Measurements from ENCODE around the gene SPON1. TPM values are rescaled to one million over a fixed set of nuclear protein-coding genes. Genes with fewer than 3 reads are reported as not detected.

Gene SPON1
- total and polyA plus RNA-seq, 2 experiments from 2014 or later = 2.9 to 6.4 TPM

DNA sequence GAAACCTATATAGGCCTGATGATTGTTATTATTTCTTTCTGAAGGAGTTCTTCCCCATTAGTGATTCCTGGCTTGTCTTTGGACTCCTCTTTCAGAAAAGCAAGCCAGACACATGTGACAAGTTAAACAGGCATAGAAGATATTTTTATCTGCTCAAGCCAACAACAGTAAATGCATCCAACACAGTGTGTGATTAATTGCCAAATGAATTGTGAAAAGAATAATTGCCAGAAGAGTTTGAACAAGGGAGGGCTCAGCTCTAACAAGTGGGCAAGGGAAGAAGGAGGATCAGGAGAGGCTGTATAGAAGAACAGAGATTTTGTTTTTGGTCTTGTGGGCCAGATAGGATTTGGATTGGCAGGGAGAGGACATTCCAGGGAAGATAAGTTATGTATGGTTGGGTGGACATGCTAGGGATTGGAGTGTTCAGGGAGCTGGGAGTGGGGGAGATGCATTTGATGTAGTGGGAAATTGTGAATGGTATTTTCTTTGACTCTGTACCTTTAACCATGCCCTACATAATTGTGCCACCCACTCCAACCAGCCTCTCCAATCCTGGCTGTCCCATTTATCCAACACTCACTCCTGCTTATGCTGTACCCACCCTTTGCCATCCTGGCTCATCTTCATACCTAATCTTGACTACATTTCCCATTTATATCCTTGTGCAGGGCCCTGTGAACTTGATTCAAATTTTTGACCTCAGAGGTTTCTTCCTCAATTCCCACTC is 223.7 kb downstream of the SPON1 start:
- Histone ChIP-seq H3K27ac (ENCODE audit: low read depth) (no peak overlapping the region), H3K9me2 (ENCODE audit: insufficient read depth) (no peaks in the 10 kb centered on the region), H3K4me2 (no peak overlapping the region), H3F3A (replicated peaks; ENCODE audit: low read depth) (no peaks in the 10 kb centered on the region), H2AFZ (no peak overlapping the region), H4K20me1 (replicated peaks; ENCODE audit: insufficient read depth) (no peaks in the 10 kb centered on the region), H3K36me3 (ENCODE audit: insufficient read depth) (no peaks in the 10 kb centered on the region), H3K79me2 (replicated peaks; ENCODE audit: insufficient read depth) (no peaks in the 10 kb centered on the region), H3K4me1 (ENCODE audit: insufficient read depth) (no peaks in the 10 kb centered on the region), H3K27me3 (ENCODE audit: insufficient read depth) (no peaks in the 10 kb centered on the region), H3K4me3 (no peak overlapping the region)
- Mint-ChIP-seq H3K27me3 (ENCODE audit: insufficient read depth, low read depth, poor library complexity) (peaks cover 2% of the 10 kb centered on the region), H3K9me3 (no peaks in the 10 kb centered on the region), H3K4me3 (no peak overlapping the region), H3K4me1 (no peaks in the 10 kb centered on the region), H3K27ac (no peak overlapping the region), H3K36me3 (ENCODE audit: low read depth) (no peaks in the 10 kb centered on the region)
- ATAC-seq (no peak), DNase-seq (ENCODE audit: low spot score) (no peak)
- TF ChIP-seq STAT1 (IDR thresholded peaks at IDR 0.05; ENCODE audit: unreplicated experiment) = no peak
- TF ChIP-seq JUNB (IDR thresholded peaks at IDR 0.05; ENCODE audit: unreplicated experiment) = no peak
- TF ChIP-seq, protein P1, sequence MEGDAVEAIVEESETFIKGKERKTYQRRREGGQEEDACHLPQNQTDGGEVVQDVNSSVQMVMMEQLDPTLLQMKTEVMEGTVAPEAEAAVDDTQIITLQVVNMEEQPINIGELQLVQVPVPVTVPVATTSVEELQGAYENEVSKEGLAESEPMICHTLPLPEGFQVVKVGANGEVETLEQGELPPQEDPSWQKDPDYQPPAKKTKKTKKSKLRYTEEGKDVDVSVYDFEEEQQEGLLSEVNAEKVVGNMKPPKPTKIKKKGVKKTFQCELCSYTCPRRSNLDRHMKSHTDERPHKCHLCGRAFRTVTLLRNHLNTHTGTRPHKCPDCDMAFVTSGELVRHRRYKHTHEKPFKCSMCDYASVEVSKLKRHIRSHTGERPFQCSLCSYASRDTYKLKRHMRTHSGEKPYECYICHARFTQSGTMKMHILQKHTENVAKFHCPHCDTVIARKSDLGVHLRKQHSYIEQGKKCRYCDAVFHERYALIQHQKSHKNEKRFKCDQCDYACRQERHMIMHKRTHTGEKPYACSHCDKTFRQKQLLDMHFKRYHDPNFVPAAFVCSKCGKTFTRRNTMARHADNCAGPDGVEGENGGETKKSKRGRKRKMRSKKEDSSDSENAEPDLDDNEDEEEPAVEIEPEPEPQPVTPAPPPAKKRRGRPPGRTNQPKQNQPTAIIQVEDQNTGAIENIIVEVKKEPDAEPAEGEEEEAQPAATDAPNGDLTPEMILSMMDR (conservative IDR thresholded peaks at IDR 0.05; ENCODE audit: low read depth in 2 of 2) = no peak
- no peak for TF ChIP-seq CREB1 (CRISPR knock-in tag; IDR thresholded peaks at IDR 0.05; ENCODE audit: low read depth)
- TF ChIP-seq, protein P2, sequence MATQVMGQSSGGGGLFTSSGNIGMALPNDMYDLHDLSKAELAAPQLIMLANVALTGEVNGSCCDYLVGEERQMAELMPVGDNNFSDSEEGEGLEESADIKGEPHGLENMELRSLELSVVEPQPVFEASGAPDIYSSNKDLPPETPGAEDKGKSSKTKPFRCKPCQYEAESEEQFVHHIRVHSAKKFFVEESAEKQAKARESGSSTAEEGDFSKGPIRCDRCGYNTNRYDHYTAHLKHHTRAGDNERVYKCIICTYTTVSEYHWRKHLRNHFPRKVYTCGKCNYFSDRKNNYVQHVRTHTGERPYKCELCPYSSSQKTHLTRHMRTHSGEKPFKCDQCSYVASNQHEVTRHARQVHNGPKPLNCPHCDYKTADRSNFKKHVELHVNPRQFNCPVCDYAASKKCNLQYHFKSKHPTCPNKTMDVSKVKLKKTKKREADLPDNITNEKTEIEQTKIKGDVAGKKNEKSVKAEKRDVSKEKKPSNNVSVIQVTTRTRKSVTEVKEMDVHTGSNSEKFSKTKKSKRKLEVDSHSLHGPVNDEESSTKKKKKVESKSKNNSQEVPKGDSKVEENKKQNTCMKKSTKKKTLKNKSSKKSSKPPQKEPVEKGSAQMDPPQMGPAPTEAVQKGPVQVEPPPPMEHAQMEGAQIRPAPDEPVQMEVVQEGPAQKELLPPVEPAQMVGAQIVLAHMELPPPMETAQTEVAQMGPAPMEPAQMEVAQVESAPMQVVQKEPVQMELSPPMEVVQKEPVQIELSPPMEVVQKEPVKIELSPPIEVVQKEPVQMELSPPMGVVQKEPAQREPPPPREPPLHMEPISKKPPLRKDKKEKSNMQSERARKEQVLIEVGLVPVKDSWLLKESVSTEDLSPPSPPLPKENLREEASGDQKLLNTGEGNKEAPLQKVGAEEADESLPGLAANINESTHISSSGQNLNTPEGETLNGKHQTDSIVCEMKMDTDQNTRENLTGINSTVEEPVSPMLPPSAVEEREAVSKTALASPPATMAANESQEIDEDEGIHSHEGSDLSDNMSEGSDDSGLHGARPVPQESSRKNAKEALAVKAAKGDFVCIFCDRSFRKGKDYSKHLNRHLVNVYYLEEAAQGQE (IDR thresholded peaks at IDR 0.05; ENCODE audit: unreplicated experiment) = no peak
- TF ChIP-seq NANOG (IDR thresholded peaks at IDR 0.05; ENCODE audit: borderline replicate concordance) = no peak
- no peak for TF ChIP-seq EZH2phosphoT487 (IDR thresholded peaks at IDR 0.05; ENCODE audit: unreplicated experiment)
- no peak for TF ChIP-seq POLR2AphosphoS5 (IDR thresholded peaks at IDR 0.05; ENCODE audit: low read depth)
- TF ChIP-seq EZH2 (IDR thresholded peaks at IDR 0.05; ENCODE audit: low read depth, unreplicated experiment) = no peak
- TF ChIP-seq, protein P3, sequence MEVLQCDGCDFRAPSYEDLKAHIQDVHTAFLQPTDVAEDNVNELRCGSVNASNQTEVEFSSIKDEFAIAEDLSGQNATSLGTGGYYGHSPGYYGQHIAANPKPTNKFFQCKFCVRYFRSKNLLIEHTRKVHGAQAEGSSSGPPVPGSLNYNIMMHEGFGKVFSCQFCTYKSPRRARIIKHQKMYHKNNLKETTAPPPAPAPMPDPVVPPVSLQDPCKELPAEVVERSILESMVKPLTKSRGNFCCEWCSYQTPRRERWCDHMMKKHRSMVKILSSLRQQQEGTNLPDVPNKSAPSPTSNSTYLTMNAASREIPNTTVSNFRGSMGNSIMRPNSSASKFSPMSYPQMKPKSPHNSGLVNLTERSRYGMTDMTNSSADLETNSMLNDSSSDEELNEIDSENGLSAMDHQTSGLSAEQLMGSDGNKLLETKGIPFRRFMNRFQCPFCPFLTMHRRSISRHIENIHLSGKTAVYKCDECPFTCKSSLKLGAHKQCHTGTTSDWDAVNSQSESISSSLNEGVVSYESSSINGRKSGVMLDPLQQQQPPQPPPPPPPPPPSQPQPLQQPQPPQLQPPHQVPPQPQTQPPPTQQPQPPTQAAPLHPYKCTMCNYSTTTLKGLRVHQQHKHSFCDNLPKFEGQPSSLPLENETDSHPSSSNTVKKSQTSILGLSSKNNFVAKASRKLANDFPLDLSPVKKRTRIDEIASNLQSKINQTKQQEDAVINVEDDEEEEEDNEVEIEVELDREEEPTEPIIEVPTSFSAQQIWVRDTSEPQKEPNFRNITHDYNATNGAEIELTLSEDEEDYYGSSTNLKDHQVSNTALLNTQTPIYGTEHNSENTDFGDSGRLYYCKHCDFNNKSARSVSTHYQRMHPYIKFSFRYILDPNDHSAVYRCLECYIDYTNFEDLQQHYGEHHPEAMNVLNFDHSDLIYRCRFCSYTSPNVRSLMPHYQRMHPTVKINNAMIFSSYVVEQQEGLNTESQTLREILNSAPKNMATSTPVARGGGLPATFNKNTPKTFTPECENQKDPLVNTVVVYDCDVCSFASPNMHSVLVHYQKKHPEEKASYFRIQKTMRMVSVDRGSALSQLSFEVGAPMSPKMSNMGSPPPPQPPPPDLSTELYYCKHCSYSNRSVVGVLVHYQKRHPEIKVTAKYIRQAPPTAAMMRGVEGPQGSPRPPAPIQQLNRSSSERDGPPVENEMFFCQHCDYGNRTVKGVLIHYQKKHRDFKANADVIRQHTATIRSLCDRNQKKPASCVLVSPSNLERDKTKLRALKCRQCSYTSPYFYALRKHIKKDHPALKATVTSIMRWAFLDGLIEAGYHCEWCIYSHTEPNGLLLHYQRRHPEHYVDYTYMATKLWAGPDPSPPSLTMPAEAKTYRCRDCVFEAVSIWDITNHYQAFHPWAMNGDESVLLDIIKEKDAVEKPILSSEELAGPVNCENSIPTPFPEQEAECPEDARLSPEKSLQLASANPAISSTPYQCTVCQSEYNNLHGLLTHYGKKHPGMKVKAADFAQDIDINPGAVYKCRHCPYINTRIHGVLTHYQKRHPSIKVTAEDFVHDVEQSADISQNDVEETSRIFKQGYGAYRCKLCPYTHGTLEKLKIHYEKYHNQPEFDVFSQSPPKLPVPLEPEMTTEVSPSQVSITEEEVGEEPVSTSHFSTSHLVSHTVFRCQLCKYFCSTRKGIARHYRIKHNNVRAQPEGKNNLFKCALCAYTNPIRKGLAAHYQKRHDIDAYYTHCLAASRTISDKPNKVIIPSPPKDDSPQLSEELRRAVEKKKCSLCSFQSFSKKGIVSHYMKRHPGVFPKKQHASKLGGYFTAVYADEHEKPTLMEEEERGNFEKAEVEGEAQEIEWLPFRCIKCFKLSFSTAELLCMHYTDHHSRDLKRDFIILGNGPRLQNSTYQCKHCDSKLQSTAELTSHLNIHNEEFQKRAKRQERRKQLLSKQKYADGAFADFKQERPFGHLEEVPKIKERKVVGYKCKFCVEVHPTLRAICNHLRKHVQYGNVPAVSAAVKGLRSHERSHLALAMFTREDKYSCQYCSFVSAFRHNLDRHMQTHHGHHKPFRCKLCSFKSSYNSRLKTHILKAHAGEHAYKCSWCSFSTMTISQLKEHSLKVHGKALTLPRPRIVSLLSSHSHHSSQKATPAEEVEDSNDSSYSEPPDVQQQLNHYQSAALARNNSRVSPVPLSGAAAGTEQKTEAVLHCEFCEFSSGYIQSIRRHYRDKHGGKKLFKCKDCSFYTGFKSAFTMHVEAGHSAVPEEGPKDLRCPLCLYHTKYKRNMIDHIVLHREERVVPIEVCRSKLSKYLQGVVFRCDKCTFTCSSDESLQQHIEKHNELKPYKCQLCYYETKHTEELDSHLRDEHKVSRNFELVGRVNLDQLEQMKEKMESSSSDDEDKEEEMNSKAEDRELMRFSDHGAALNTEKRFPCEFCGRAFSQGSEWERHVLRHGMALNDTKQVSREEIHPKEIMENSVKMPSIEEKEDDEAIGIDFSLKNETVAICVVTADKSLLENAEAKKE (CRISPR knock-in tag; IDR thresholded peaks at IDR 0.05) = no peak
- TF ChIP-seq, protein P4, sequence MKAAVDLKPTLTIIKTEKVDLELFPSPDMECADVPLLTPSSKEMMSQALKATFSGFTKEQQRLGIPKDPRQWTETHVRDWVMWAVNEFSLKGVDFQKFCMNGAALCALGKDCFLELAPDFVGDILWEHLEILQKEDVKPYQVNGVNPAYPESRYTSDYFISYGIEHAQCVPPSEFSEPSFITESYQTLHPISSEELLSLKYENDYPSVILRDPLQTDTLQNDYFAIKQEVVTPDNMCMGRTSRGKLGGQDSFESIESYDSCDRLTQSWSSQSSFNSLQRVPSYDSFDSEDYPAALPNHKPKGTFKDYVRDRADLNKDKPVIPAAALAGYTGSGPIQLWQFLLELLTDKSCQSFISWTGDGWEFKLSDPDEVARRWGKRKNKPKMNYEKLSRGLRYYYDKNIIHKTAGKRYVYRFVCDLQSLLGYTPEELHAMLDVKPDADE (IDR thresholded peaks at IDR 0.05) = no peak
